ENCODE data around the gene SLC26A1. TPM values are rescaled to one million over a fixed set of nuclear protein-coding genes. Genes with fewer than 3 reads are reported as not detected.
A peak's percentile ranks its signal among the peaks of the same experiment; 100 is the strongest.

SLC26A1 gene
- total and polyA plus RNA-seq, 2 of the 13 experiments (the other 11 are each of a cell fraction or from before 2014, with no cell fraction given) = 5.4 to 22.9 TPM

DNA sequence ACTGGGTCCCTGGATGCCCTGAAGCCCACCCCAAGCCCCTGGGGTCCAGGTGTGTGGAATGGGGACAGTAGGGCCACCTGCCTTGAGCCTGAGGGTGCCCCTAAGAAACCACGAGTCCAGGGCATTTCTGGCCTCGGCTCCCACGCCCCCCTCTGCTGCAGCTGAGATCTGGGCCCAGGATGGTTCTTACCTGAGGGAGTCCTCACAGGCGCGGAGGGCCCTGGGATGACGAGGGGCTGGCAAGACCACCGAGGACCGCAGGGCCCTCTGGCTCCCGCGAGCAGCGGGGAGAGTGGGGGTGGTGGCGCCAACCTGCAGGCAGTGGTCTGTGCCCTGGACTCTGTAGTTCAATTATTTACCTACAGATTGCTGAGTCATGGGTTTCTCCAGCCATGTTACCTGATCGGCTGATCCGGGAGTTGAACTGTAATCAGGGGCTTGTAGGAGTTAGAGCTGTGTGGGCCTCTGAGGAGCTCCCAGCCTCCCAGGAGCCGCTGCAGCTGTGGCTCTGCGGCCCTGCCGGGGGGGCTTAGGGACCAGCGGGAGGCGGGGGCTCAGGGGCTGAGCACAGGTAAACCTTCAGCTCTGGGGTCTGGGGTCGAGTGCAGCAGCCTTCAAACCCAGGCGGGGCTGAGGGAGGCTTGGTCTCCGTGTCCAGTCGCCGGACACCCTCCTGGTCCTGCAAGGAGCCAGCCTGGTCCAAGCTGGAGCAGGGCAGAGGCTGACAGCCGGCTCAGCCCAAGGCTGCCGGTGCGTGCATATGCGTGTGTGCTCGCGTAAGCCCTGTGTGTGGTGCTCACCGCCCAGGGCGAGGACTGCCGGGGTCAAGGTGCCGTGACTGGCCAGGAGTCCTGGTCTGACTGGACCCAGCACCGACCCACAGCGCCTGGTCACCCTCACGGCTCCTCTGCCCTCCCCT is at the start of gene SLC26A1 (continued):
- TF ChIP-seq PRDM4 (CRISPR knock-in tag; IDR thresholded peaks at IDR 0.05; ENCODE audit: borderline replicate concordance) (no peak), ZNF883 (CRISPR knock-in tag; IDR thresholded peaks at IDR 0.05; ENCODE audit: not compliant biosample characterization) (peak; percentile 29), ZBTB7A (CRISPR knock-in tag; IDR thresholded peaks at IDR 0.05) (peak; percentile 48; the same call in 1 of the 2 replicates), RAD21 (CRISPR knock-in tag; IDR thresholded peaks at IDR 0.05) (peak; percentile 42), ZNF550 (CRISPR knock-in tag; IDR thresholded peaks at IDR 0.05; ENCODE audit: borderline replicate concordance) (0 out of 2 replicates have a peak, but pooled peaks have one; percentile 45), ASH2L (IDR thresholded peaks at IDR 0.05; ENCODE audit: insufficient read length, low read depth, low read length) (peak; percentile 50), ZNF136 (CRISPR knock-in tag; IDR thresholded peaks at IDR 0.05; ENCODE audit: low read depth) (no peak), POLR2AphosphoS2 (IDR thresholded peaks at IDR 0.05; ENCODE audit: low read depth, low read length) (peak; percentile 21; the same call in 1 of the 2 replicates), GTF3A (CRISPR knock-in tag; conservative IDR thresholded peaks at IDR 0.05) (no peak), SP5 (CRISPR knock-in tag; IDR thresholded peaks at IDR 0.05; ENCODE audit: borderline replicate concordance, low read depth) (no peak), ZNF879 (CRISPR knock-in tag; IDR thresholded peaks at IDR 0.05) (no peak), ZNF616 (CRISPR knock-in tag; IDR thresholded peaks at IDR 0.05; ENCODE audit: low read depth) (peak; percentile 39; the same call in 1 of the 2 replicates), TEAD2 (CRISPR knock-in tag; IDR thresholded peaks at IDR 0.05) (no peak), ZFP1 (CRISPR knock-in tag; IDR thresholded peaks at IDR 0.05) (no peak), REXO4 (CRISPR knock-in tag; IDR thresholded peaks at IDR 0.05; ENCODE audit: borderline replicate concordance) (no peak)
- TF ChIP-seq, protein P1, sequence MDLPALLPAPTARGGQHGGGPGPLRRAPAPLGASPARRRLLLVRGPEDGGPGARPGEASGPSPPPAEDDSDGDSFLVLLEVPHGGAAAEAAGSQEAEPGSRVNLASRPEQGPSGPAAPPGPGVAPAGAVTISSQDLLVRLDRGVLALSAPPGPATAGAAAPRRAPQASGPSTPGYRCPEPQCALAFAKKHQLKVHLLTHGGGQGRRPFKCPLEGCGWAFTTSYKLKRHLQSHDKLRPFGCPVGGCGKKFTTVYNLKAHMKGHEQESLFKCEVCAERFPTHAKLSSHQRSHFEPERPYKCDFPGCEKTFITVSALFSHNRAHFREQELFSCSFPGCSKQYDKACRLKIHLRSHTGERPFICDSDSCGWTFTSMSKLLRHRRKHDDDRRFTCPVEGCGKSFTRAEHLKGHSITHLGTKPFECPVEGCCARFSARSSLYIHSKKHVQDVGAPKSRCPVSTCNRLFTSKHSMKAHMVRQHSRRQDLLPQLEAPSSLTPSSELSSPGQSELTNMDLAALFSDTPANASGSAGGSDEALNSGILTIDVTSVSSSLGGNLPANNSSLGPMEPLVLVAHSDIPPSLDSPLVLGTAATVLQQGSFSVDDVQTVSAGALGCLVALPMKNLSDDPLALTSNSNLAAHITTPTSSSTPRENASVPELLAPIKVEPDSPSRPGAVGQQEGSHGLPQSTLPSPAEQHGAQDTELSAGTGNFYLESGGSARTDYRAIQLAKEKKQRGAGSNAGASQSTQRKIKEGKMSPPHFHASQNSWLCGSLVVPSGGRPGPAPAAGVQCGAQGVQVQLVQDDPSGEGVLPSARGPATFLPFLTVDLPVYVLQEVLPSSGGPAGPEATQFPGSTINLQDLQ (CRISPR knock-in tag; IDR thresholded peaks at IDR 0.05) = 0 out of 2 replicates have a peak, but pooled peaks have one; percentile 42
- TF ChIP-seq, protein P2, sequence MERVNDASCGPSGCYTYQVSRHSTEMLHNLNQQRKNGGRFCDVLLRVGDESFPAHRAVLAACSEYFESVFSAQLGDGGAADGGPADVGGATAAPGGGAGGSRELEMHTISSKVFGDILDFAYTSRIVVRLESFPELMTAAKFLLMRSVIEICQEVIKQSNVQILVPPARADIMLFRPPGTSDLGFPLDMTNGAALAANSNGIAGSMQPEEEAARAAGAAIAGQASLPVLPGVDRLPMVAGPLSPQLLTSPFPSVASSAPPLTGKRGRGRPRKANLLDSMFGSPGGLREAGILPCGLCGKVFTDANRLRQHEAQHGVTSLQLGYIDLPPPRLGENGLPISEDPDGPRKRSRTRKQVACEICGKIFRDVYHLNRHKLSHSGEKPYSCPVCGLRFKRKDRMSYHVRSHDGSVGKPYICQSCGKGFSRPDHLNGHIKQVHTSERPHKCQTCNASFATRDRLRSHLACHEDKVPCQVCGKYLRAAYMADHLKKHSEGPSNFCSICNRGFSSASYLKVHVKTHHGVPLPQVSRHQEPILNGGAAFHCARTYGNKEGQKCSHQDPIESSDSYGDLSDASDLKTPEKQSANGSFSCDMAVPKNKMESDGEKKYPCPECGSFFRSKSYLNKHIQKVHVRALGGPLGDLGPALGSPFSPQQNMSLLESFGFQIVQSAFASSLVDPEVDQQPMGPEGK (CRISPR knock-in tag; IDR thresholded peaks at IDR 0.05) = peak; percentile 64; the same call in 1 of the 2 replicates
- TF ChIP-seq, protein P3, sequence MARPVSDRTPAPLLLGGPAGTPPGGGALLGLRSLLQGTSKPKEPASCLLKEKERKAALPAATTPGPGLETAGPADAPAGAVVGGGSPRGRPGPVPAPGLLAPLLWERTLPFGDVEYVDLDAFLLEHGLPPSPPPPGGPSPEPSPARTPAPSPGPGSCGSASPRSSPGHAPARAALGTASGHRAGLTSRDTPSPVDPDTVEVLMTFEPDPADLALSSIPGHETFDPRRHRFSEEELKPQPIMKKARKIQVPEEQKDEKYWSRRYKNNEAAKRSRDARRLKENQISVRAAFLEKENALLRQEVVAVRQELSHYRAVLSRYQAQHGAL (CRISPR knock-in tag; IDR thresholded peaks at IDR 0.05; ENCODE audit: not compliant biosample characterization) = peak; percentile 17
- TF ChIP-seq, protein P4, sequence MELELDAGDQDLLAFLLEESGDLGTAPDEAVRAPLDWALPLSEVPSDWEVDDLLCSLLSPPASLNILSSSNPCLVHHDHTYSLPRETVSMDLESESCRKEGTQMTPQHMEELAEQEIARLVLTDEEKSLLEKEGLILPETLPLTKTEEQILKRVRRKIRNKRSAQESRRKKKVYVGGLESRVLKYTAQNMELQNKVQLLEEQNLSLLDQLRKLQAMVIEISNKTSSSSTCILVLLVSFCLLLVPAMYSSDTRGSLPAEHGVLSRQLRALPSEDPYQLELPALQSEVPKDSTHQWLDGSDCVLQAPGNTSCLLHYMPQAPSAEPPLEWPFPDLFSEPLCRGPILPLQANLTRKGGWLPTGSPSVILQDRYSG (CRISPR knock-in tag; IDR thresholded peaks at IDR 0.05) = 0 out of 2 replicates have a peak, but pooled peaks have one; percentile 21

All from HepG2 (cell line).